HG03064 (cell line): Measurements from ENCODE around the gene MUC6.

Experiments used
- ATAC-seq: cut with Tn5 transposase; IDR thresholded peaks from one replicate; pipeline ENCODE4 v1.9.1; 2021; ENCODE audit warnings: low read depth; ENCODE audit not compliant: unreplicated experiment

Gene MUC6

GRCh38 chr11:971731-972365, 64.7 kb downstream of the MUC6 start:
- ATAC-seq: no peak

DNA sequence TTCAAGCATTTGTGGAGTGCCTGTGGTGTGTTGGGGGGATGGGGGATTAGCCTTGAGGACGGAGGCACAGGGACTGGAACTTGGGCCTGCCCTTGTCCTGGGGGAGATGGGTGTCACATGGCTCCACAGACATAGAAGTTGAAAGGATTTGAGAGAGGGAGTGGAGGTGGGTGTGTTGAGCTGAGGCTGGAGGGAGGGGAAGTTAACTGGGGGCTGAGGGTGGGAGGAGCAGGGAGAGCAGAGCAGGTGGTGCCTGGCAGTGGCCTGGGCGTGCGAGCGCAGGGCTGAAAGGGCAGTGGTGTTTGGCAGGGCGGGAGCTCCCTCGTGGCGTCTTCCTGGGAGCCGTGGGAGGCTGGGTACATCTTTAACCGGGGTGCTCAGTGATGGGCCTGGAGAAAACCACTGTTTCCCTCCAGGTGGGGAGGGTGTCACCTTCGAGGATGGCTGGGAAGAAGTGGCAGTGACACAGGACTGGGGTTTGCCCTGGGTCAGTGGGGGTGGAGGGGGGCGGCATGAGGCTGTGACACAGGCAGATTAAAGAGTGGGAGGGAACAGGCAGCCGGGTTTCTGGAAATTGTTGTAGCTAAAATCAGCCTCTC, 65.3 kb downstream of the MUC6 start:
- no peak for ATAC-seq

DNA sequence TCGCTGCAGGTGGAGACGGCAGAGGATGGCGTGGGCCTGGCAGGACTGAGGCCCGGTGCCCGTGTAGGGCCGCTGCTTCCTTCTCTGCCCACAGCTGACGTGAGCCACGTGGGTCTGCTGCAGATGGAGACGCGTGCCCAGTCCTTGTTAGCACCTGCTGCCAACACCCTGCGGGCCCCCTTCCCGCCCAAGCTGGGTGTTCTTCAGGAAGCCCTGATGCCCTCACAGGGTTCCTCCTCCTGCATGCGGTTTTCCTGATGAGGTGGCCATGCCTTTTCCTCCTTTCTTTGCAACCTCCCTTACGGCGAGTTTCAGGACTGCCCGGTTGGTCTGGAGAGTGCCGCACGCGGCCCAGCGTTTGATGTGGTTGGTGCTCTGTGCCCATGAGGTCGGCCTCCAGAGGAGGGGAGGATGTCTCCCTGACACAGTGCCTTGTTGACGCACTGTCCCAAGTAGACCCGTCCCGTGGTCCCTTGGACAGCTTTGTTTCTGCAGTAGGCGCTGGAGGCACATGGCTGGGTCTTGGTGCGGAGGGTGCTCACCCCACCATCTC, 66.1 kb downstream of the MUC6 start:
- no peak for ATAC-seq

- ATAC-seq: no peak
Observed at GRCh38 chr11:969651-970205, 66.8 kb downstream of the MUC6 start.

- no peak for ATAC-seq
Observed at GRCh38 chr11:968822-969221, 67.7 kb downstream of the MUC6 start.

DNA sequence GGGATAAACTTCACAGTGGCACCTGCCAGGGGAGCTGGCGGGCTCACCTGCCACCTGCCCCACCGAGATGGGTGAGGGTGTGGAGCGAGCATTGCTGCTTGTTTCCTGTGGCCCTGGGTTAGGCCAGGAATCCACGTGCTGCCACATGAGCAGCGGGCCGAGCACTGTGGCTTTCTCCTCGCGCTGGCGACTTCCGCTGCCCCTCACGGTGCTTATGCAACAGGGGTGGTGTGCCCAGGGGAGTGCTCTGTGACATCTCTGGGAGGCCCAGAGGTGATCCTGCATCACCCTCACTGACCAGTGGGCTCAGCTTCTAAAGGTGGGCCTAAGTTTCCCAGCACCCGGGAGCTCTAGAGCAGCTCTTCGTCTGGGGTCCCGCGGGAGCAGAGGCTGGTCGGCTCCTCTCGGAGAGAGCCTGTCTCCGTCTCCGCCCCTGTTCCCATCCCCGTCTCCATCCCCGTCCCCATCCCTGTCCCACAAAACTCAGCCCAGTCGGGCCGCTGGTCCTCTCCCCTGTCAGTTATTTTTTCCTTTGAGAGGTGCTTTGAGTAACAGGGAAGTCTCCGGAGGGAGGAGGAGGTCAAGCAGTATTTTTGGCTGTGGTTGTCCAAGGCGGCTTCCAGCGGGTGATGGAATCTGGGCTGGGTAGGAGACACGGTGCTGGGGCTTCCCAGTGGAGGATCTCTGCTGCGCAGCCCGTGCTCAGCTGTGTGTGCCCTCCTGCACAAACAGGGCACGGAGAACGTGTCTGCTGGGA, 68.3 kb downstream of the MUC6 start:
- ATAC-seq: no peak

DNA sequence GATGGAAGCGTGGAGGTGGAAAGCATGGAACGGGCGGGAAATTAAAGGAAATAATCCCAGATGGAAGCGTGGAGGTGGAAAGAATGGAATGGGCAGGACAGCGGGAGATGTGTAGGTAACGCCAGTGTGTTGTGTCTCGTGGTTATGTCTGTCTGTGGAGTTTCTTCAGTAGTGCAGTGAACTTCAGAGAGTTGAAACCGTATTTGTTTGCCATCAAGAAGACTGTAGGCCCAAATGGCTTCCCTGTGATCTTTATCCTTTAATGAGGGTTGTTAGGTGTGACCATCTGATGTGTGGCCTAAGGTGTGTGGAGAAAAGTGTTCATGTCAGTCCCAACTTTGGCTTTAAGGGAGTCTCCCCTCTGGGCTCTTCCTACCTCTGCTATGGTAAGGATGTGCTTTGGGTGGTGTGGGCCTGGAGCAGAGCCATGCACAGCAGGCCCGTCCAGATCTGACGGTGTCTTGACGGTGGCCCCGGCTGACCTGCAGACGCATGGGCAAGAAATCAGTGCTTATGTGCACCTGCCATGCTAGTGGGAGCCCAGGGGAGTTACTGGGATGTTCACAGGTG, 71.2 kb downstream of the MUC6 start:
- no peak for ATAC-seq

GRCh38 chr11:963852-964251, 72.7 kb downstream of the MUC6 start:
- ATAC-seq: no peak
